OCI-LY3 (cell line): ENCODE data around the gene SNED1.

Source experiments
- EZH2phosphoT487 ChIP-seq: fragments of 200-600 bp; shearing (Covaris generic); IDR thresholded peaks from 2 replicates; pipeline ENCODE4 v1.6.1; 2018; ENCODE audit warnings: antibody characterized with exemption, mixed run types, low read depth
- TF ChIP-seq, protein P1 (sequence below): fragments of 200-600, 300-600 bp; sonication (generic); IDR thresholded peaks from 2 replicates; pipeline ENCODE4 v1.5.1; 2014; ENCODE audit warnings: antibody characterized with exemption, low read length, low read depth

DNA sequence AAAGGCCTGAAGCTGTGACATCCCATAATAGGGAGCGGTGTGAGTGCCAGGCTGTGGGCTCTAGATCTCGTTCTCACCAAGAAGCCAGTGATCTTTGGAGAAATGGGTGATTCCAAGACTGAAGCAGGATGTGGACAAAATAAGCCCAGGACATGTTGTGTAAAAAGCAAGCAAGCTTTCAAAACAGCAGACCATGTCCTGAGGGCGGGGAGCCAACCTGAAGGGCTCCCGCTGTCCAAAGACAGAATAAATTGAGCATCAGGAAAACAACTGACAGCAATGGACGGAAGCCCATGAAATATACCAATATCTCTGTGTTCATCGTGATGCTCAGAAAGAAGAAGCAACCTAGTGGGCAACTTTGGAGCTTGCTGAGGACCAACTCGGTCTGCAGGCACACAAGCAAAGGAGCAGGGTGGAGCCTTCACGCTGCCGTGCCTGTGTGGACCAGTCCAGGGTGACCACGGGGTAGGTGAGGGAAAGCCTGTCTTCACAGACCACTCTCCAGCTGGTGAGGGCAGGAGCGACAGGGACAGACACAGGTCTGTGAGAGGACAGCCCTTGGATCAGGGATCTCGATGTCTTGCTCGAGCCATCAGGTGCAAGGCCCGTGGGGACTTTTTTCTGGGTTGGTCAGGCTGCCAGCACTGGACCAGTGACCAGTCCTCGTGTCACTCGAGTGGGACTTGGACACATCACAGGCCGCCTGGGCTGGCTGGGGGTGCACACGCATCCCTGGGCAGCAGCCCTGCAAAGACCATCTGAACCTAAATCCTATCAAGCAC lies 82.2 kb downstream of the SNED1 start:
- TF ChIP-seq, protein P1, sequence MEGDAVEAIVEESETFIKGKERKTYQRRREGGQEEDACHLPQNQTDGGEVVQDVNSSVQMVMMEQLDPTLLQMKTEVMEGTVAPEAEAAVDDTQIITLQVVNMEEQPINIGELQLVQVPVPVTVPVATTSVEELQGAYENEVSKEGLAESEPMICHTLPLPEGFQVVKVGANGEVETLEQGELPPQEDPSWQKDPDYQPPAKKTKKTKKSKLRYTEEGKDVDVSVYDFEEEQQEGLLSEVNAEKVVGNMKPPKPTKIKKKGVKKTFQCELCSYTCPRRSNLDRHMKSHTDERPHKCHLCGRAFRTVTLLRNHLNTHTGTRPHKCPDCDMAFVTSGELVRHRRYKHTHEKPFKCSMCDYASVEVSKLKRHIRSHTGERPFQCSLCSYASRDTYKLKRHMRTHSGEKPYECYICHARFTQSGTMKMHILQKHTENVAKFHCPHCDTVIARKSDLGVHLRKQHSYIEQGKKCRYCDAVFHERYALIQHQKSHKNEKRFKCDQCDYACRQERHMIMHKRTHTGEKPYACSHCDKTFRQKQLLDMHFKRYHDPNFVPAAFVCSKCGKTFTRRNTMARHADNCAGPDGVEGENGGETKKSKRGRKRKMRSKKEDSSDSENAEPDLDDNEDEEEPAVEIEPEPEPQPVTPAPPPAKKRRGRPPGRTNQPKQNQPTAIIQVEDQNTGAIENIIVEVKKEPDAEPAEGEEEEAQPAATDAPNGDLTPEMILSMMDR: no peak
- no peak for TF ChIP-seq EZH2phosphoT487
